Measurements from ENCODE around the gene SYNGR4. TPM values are rescaled to one million over a fixed set of nuclear protein-coding genes. Genes with fewer than 3 reads are reported as not detected.

SYNGR4 gene
- total RNA-seq, 4 donors from 2014 or later = not detected

DNA sequence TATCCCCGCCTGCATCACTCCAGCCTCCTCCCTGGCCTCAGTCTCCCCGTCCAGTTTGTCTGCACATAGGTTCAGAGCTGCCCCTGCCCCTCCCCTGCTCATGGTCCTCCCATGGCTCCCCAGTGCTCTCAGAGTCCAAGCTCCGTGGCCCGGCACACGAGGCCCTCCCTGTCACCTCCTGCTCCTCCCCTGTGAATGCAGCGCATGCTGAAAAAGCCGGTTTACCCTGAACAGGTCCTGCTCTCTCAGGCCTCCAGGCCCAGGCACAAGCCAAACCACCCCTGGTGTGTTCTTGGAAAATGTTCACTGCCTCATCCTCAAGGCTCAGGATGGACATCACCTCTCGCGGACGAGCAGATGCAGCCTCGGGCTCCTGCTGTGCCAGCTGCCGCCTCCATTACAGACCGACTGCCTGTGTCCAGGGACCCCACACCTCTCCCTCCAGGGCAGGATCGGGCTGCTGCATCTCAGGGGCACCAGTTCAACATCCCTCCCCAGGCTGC, 25.9 kb upstream of the SYNGR4 start:
- H3K4me1 ChIP-seq = peaks cover 0 to 10% (median 4%) of the 10 kb centered on the region in 4 donors
- H3K27ac ChIP-seq = no peak overlapping the region
- H3K27me3 ChIP-seq = no peaks in the 10 kb centered on the region
- peaks cover 0 to 48% (median 0%) of the 10 kb centered on the region in 3 donors for H3K36me3 ChIP-seq
- H3K9me3 ChIP-seq = no peaks in the 10 kb centered on the region
- no peak for DNase-seq (ENCODE audit: low spot score in 2 of 2)
- WGBS, 2 donors = 77 to 88% methylated on average over 11 to 12 of the region's 14 CpGs
- TF ChIP-seq EP300 (IDR thresholded peaks at IDR 0.05) (no peak), POLR2A (IDR thresholded peaks at IDR 0.05) (no peak), CTCF (IDR thresholded peaks at IDR 0.05) (no peak)
- H3K4me3 ChIP-seq = no peak overlapping the region

- Histone ChIP-seq H3K27ac (no peak overlapping the region), H3K4me3 (no peak overlapping the region), H3K36me3 (peaks cover 0 to 51% (median 0%) of the 10 kb centered on the region in 3 donors), H3K27me3 (no peaks in the 10 kb centered on the region), H3K9me3 (no peaks in the 10 kb centered on the region), H3K4me1 (peaks cover 0 to 3% (median 0%) of the 10 kb centered on the region in 4 donors)
- TF ChIP-seq POLR2A (IDR thresholded peaks at IDR 0.05) (no peak), EP300 (IDR thresholded peaks at IDR 0.05) (no peak), CTCF (IDR thresholded peaks at IDR 0.05) (no peak)
- no peak for DNase-seq (ENCODE audit: low spot score in 2 of 2)
- WGBS, 2 donors = 83 to 88% methylated on average over 14 of the region's 14 CpGs
Measured at GRCh38 chr19:48338802-48339503, 25.2 kb upstream of the SYNGR4 start.

GRCh38 chr19:48340995-48341394, 23.2 kb upstream of the SYNGR4 start:
- Histone ChIP-seq H3K4me1 (no peaks in the 10 kb centered on the region), H3K27ac (no peak overlapping the region), H3K4me3 (no peak overlapping the region), H3K36me3 (peaks cover 0 to 51% (median 0%) of the 10 kb centered on the region in 3 donors), H3K27me3 (no peaks in the 10 kb centered on the region), H3K9me3 (no peaks in the 10 kb centered on the region)
- WGBS, 2 donors = 94 to 95% methylated on average over 11 of the region's 11 CpGs
- TF ChIP-seq EP300 (IDR thresholded peaks at IDR 0.05) (no peak), POLR2A (IDR thresholded peaks at IDR 0.05) (no peak), CTCF (IDR thresholded peaks at IDR 0.05) (no peak)
- DNase-seq (ENCODE audit: low spot score in 2 of 2) = no peak

DNA sequence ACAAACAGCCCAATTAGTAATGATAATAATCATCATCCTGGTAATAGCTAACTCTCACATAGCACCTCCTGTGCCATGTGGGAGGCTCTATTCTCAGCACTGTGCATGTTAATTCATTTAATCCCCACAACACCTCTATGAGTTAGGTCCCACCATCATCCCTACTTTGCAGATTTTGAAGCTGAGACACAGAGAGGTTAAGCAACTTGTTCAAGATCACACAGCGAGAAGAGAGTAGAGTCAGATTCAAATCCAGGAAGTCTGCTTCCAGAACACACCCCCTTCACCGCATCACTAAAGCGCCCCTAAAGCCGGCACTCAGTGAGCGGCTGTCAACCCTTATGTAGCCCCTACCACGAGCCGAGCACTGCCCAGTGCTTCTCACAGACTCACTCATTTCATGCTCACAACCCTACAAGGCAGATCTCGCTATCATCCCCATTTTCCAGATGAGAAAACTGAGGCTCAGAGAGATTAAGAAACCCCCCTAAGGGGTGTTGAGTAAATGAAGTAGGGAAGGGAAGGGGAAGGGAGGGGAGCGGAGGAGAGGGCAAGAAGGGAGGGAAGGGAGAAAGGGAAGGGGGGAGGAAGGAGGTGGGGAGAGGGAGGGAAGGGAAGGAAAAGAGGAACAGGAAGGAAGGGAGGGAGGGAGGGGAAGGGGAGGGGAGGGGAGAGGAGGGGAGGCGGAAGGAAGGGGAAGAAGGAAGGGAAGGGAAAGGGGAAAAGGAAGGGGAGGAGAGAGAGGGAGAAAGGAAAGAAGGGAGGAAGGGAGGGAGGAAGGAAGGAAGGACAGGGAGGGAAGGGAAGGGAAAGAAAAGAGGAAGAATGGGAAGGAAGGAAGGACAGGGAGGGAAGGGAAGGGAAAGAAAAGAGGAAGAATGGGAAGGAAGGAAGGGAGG, 22.4 kb upstream of the SYNGR4 start:
- DNase-seq (ENCODE audit: low spot score in 2 of 2) = no peak
- Histone ChIP-seq H3K27ac (no peak overlapping the region), H3K4me3 (no peak overlapping the region), H3K9me3 (no peaks in the 10 kb centered on the region), H3K27me3 (no peaks in the 10 kb centered on the region), H3K36me3 (peaks cover 0 to 51% (median 0%) of the 10 kb centered on the region in 3 donors), H3K4me1 (no peaks in the 10 kb centered on the region)
- 92 to 93% methylated on average over 10 of the region's 10 CpGs for WGBS, 2 donors
- no peak for TF ChIP-seq EP300 (IDR thresholded peaks at IDR 0.05)
- TF ChIP-seq POLR2A (IDR thresholded peaks at IDR 0.05) = no peak
- TF ChIP-seq CTCF (IDR thresholded peaks at IDR 0.05) = no peak

DNA sequence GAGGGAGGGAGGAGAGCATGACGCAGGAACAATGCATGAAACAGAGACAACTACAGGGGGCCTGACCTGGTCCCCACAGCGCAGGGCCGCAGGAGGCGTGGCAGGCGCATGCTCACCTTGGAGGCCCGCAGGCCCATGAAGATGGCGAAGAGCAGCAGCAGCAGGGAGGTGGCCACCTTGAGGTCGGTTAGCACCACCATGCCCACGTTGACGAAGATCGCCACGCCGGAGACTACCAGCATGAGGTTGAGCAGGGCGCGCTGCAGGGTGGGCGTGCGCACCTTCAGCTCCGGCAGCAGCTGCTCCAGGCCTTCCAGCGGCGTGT, 21.8 kb upstream of the SYNGR4 start:
- DNase-seq (ENCODE audit: low spot score in 2 of 2) = no peak
- WGBS, 2 donors = 87 to 92% methylated on average over 20 of the region's 20 CpGs
- no peak for TF ChIP-seq POLR2A (IDR thresholded peaks at IDR 0.05)
- TF ChIP-seq CTCF (IDR thresholded peaks at IDR 0.05) = no peak
- TF ChIP-seq EP300 (IDR thresholded peaks at IDR 0.05) = no peak
- no peaks in the 10 kb centered on the region for H3K27me3 ChIP-seq
- H3K27ac ChIP-seq = no peak overlapping the region
- no peaks in the 10 kb centered on the region for H3K4me1 ChIP-seq
- H3K9me3 ChIP-seq = no peaks in the 10 kb centered on the region
- H3K4me3 ChIP-seq = no peak overlapping the region
- peaks cover 0 to 46% (median 0%) of the 10 kb centered on the region in 3 donors for H3K36me3 ChIP-seq
